GM12878 (cell line): ENCODE results near the gene FRMD8. TPM values are rescaled to one million over a fixed set of nuclear protein-coding genes. Genes with fewer than 3 reads are reported as not detected.

Experiments used
- ASH2L ChIP-seq: fragments of 300-600, 200-600 bp; sonication (generic); IDR thresholded peaks from 2 replicates; pipeline ENCODE4 v1.6.1; 2017; ENCODE audit warnings: low read depth, mild to moderate bottlenecking, borderline replicate concordance
- BHLHE40 ChIP-seq, 2 experiments: fragments of 450-650 bp in 1 of 2; IDR thresholded peaks; 2 replicates each; pipeline ENCODE4 v1.6.1; 2011 to 2017; ENCODE audit warnings: low read depth in 2 of 2, borderline replicate concordance in 1 of 2, improper control_type of control experiment in 1 of 2, low read length in 1 of 2, mild to moderate bottlenecking in 1 of 2
- CBFB ChIP-seq: IDR thresholded peaks from 2 replicates; pipeline ENCODE4 v1.6.1; 2016; ENCODE audit warnings: antibody characterized with exemption, low read depth
- CHD1 ChIP-seq: IDR thresholded peaks from 2 replicates; pipeline ENCODE4 v1.6.1; 2012; ENCODE audit warnings: low read depth, low read length, improper control_type of control experiment
- CREB1 ChIP-seq: IDR thresholded peaks from 2 replicates; pipeline ENCODE4 v1.6.1; 2012; ENCODE audit warnings: low read depth, mild to moderate bottlenecking, inconsistent platforms
- CREM ChIP-seq: IDR thresholded peaks from 2 replicates; pipeline ENCODE4 v1.6.1; 2014; ENCODE audit warnings: antibody characterized with exemption, low read depth
- DPF2 ChIP-seq: fragments of 450-650 bp; IDR thresholded peaks from 2 replicates; pipeline ENCODE4 v1.6.1; 2017; ENCODE audit warnings: mild to moderate bottlenecking
- FOXM1 ChIP-seq: IDR thresholded peaks from 2 replicates; pipeline ENCODE4 v1.6.1; 2012; ENCODE audit warnings: low read depth, mild to moderate bottlenecking, inconsistent platforms, low read length, moderate library complexity
- NBN ChIP-seq: fragments of 450-650 bp; IDR thresholded peaks from 2 replicates; pipeline ENCODE4 v1.6.1; 2016
- NR2F1 ChIP-seq: fragments of 450-650 bp; conservative IDR thresholded peaks from 2 replicates; pipeline ENCODE4 v1.6.1; 2017; ENCODE audit warnings: mild to moderate bottlenecking
- RCOR1 ChIP-seq: conservative IDR thresholded peaks from 2 replicates; pipeline ENCODE4 v1.6.1; 2012; ENCODE audit warnings: low read depth, low read length, improper control_type of control experiment
- RELA ChIP-seq: fragments of 450-650 bp; IDR thresholded peaks from 2 replicates; pipeline ENCODE4 v1.8.0; 2014; ENCODE audit warnings: borderline replicate concordance; ENCODE audit not compliant: partially characterized antibody
- RFX5 ChIP-seq: IDR thresholded peaks from 2 replicates; pipeline ENCODE4 v1.6.1; 2011; ENCODE audit warnings: low read depth, low read length, improper control_type of control experiment
- SMARCA5 ChIP-seq: fragments of 450-650 bp; IDR thresholded peaks from 2 replicates; pipeline ENCODE4 v1.6.1; 2017; ENCODE audit warnings: mild to moderate bottlenecking
- SP1 ChIP-seq: IDR thresholded peaks from one replicate; pipeline ENCODE4 v1.6.1; 2011; ENCODE audit warnings: low read depth, low read length
- TCF3 ChIP-seq: IDR thresholded peaks from 2 replicates; pipeline ENCODE4 v1.6.1; 2012; ENCODE audit warnings: low read depth, mild to moderate bottlenecking, low read length, borderline replicate concordance; ENCODE audit not compliant: insufficient read depth
- TCF7 ChIP-seq: IDR thresholded peaks from 2 replicates; pipeline ENCODE4 v1.6.1; 2014; ENCODE audit warnings: antibody characterized with exemption, borderline replicate concordance
- YBX1 ChIP-seq: fragments of 450-650 bp; IDR thresholded peaks from 2 replicates; pipeline ENCODE4 v1.6.1; 2016; ENCODE audit warnings: antibody characterized with exemption
- ZNF217 ChIP-seq: fragments of 450-650 bp; IDR thresholded peaks from 2 replicates; pipeline ENCODE4 v1.6.1; 2017; ENCODE audit warnings: antibody characterized with exemption, mild to moderate bottlenecking
- polyA plus RNA-seq, 11 experiments: library from polyadenylated mRNA; depleted of rRNA in 4 of 11; unstranded in 6 of 11; stranded (reverse) in 5 of 11; fragments of >200 nt; fragmentation: Nextera tagmentation in 4 of 11; fragmentation: Illumina TruSeq in 1 of 11; extraction: Ambion mirVana in 4 of 11; extraction: Trizol in 1 of 11; gene quantifications; 1 replicate in 1 of 11; 2 replicates in 10 of 11; pipeline versions ENCODE4 v1.2.1 to v1.2.3, GENCODE V29; 2011 to 2016; ENCODE audit warnings: inconsistent platforms in 2 of 11, missing spikeins in 2 of 11, low read depth in 1 of 11
- total RNA-seq, 4 experiments: library from RNA; depleted of rRNA in 3 of 4; stranded (reverse); fragments of >200 nt in 3 of 4; fragmentation: Illumina TruSeq in 1 of 4; extraction: Trizol in 1 of 4; gene quantifications; 2 replicates each; pipeline versions ENCODE4 v1.2.1 to v1.2.3, GENCODE V29; 2013 to 2021
- TF ChIP-seq, protein P1 (sequence below): fragments of 450-650 bp; formaldehyde crosslinking; IDR thresholded peaks from 2 replicates; pipeline ENCODE4 v1.5.0; 2022; ENCODE audit warnings: mild to moderate bottlenecking, missing genetic modification characterization
- TF ChIP-seq, protein P2 (sequence below): fragments of 450-650 bp; IDR thresholded peaks from 2 replicates; pipeline ENCODE4 v1.6.1; 2018; ENCODE audit warnings: mild to moderate bottlenecking, low read depth, moderate library complexity; ENCODE audit not compliant: partially characterized antibody
- TF ChIP-seq, protein P3 (sequence below): IDR thresholded peaks from 2 replicates; pipeline ENCODE4 v1.6.1; 2011; ENCODE audit warnings: low read depth, mild to moderate bottlenecking, low read length, moderate library complexity, borderline replicate concordance; ENCODE audit errors: extremely low read depth

Gene FRMD8
- total and polyA plus RNA-seq, 10 of the 15 experiments (the other 5 are each of a cell fraction or from before 2014, with no cell fraction given): 8.3 to 69.4 (median 28.0) TPM

DNA sequence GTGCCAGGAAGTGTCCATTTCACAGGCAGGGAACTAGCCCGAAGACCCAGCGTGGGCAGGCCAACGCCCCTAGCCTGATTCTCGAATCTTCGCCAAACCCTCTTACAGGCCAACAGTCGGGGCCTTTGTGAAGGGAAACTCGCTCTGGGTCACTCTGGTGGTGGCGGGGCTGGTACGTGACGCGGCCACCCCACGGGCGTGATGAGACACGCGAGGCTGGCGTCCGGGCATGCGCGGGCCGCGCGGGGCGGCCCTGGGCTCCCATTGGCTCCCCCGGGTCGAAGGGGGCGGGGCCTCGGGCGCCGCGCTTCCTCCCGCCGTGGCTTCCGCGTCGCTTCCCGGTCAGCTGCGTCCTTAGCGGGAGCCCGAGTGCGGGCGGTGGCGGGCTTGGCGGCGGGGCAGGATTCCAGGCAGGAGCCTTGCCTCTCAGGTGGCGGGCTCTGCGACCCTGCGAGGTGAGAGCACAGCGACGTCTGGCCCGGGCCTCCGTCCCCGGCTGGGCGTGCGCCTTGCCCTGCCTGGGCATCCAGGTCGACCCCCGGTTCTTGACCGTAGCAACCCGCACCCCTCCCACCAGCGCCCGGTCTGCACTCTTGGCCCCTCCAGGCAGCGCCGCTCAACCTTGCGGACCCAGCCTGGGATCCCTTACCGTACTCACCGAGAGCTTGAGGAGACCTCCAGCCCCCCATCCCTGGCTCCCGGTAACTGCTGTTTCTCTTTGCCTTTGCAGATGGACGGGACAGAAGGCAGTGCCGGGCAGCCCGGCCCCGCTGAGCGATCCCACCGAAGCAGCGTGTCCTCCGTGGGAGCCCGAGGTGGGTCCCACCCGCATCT, at the start of gene FRMD8 (continued):
- TF ChIP-seq, protein P1, sequence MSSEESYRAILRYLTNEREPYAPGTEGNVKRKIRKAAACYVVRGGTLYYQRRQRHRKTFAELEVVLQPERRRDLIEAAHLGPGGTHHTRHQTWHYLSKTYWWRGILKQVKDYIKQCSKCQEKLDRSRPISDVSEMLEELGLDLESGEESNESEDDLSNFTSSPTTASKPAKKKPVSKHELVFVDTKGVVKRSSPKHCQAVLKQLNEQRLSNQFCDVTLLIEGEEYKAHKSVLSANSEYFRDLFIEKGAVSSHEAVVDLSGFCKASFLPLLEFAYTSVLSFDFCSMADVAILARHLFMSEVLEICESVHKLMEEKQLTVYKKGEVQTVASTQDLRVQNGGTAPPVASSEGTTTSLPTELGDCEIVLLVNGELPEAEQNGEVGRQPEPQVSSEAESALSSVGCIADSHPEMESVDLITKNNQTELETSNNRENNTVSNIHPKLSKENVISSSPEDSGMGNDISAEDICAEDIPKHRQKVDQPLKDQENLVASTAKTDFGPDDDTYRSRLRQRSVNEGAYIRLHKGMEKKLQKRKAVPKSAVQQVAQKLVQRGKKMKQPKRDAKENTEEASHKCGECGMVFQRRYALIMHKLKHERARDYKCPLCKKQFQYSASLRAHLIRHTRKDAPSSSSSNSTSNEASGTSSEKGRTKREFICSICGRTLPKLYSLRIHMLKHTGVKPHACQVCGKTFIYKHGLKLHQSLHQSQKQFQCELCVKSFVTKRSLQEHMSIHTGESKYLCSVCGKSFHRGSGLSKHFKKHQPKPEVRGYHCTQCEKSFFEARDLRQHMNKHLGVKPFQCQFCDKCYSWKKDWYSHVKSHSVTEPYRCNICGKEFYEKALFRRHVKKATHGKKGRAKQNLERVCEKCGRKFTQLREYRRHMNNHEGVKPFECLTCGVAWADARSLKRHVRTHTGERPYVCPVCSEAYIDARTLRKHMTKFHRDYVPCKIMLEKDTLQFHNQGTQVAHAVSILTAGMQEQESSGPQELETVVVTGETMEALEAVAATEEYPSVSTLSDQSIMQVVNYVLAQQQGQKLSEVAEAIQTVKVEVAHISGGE (CRISPR knock-in tag): no peak
- TF ChIP-seq YBX1 (no peak), RCOR1 (no peak), SP1 (peak; percentile 61), TCF7 (no peak), CBFB (no peak), CREB1 (peak; percentile 50; the same call in 1 of the 2 replicates), ZNF217 (peak; percentile 74), DPF2 (peak; percentile 77), NBN (0 out of 2 replicates have a peak, but pooled peaks have one; percentile 29), TCF3 (no peak), CHD1 (no peak), CREM (peak; percentile 42; the same call in 1 of the 2 replicates), RFX5 (no peak), SMARCA5 (peak; percentile 89), ASH2L (no peak), NR2F1 (peak; percentile 54; the same call in 1 of the 2 replicates), BHLHE40 (IDR thresholded peaks at IDR 0.05; ENCODE audit: borderline replicate concordance in 1 of 2, low read depth in 2 of 2, low read length in 1 of 2) (peak; percentile 87 to 95), RELA (no peak), FOXM1 (no peak)
- TF ChIP-seq, protein P2, sequence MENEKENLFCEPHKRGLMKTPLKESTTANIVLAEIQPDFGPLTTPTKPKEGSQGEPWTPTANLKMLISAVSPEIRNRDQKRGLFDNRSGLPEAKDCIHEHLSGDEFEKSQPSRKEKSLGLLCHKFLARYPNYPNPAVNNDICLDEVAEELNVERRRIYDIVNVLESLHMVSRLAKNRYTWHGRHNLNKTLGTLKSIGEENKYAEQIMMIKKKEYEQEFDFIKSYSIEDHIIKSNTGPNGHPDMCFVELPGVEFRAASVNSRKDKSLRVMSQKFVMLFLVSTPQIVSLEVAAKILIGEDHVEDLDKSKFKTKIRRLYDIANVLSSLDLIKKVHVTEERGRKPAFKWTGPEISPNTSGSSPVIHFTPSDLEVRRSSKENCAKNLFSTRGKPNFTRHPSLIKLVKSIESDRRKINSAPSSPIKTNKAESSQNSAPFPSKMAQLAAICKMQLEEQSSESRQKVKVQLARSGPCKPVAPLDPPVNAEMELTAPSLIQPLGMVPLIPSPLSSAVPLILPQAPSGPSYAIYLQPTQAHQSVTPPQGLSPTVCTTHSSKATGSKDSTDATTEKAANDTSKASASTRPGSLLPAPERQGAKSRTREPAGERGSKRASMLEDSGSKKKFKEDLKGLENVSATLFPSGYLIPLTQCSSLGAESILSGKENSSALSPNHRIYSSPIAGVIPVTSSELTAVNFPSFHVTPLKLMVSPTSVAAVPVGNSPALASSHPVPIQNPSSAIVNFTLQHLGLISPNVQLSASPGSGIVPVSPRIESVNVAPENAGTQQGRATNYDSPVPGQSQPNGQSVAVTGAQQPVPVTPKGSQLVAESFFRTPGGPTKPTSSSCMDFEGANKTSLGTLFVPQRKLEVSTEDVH: no peak
- TF ChIP-seq, protein P3, sequence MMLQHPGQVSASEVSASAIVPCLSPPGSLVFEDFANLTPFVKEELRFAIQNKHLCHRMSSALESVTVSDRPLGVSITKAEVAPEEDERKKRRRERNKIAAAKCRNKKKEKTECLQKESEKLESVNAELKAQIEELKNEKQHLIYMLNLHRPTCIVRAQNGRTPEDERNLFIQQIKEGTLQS: no peak
